Central memory CD8-positive, alpha-beta T cell (primary cell): ENCODE data around the gene PGA5.
"Not testable (repeated sequence)": the region's sequence is repeated elsewhere in the genome, so short reads cannot be mapped to it uniquely, and the experiment has no call there.

ENCODE experiments used
- ATAC-seq: fragments of 150-1000 bp; cut with Tn5 transposase; replicated peaks from 2 replicates; pipeline ENCODE4 v1.10.0; 2022; ENCODE audit warnings: mild to moderate bottlenecking, moderate FRiP score, moderate number of reproducible peaks; ENCODE audit not compliant: poor library complexity, severe bottlenecking; ENCODE audit errors: extremely low read depth
- DNase-seq, 2 donors: peaks; one replicate each; pipeline ENCODE4 v3.0.0; 2021; ENCODE audit warnings: low spot score in 2 of 2
- H3K27ac Mint-ChIP-seq: one replicate; pipeline ENCODE4 v1.8.0; 2022; ENCODE audit warnings: low read depth, mild to moderate bottlenecking, moderate library complexity, mixed read lengths
- H3K27me3 Mint-ChIP-seq: one replicate; pipeline ENCODE4 v1.8.0; 2022; ENCODE audit warnings: mixed read lengths
- H3K36me3 Mint-ChIP-seq: one replicate; pipeline ENCODE4 v1.8.0; 2022; ENCODE audit warnings: mild to moderate bottlenecking, moderate library complexity, mixed read lengths; ENCODE audit not compliant: insufficient read depth
- H3K4me1 Mint-ChIP-seq: one replicate; pipeline ENCODE4 v1.8.0; 2022; ENCODE audit warnings: mixed read lengths
- H3K4me3 Mint-ChIP-seq: one replicate; pipeline ENCODE4 v1.8.0; 2022; ENCODE audit warnings: mild to moderate bottlenecking, moderate library complexity, mixed read lengths
- H3K9me3 Mint-ChIP-seq: one replicate; pipeline ENCODE4 v1.8.0; 2022; ENCODE audit warnings: mixed read lengths

The PGA5 gene

DNA sequence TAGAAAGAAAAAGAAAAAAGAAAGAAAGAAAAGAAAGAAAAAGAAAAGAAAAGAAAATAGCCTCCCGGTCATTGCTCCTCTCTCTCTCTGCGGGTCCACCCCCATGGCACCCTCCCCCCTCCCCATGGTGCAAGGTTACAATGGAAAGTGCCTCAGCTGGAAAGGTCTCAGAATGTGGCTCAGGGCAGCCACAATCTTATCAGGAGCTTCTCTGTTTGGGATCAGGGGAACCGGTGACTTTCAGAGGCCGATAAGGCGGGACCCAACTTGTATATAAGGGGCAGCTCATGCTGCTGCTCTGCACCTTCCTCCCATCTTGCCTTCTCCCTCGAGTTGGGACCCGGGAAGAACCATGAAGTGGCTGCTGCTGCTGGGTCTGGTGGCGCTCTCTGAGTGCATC is at the start of gene PGA5:
TSS of gene PGA5 (plus strand) at position 301 of the 400 bp plus-strand sequence. CDS start at position 353, 52 bp downstream.
- not testable (repeated sequence) for H3K27ac Mint-ChIP-seq, H3K4me1 Mint-ChIP-seq, H3K36me3 Mint-ChIP-seq, DNase-seq, H3K9me3 Mint-ChIP-seq, H3K4me3 Mint-ChIP-seq, H3K27me3 Mint-ChIP-seq, ATAC-seq

DNA sequence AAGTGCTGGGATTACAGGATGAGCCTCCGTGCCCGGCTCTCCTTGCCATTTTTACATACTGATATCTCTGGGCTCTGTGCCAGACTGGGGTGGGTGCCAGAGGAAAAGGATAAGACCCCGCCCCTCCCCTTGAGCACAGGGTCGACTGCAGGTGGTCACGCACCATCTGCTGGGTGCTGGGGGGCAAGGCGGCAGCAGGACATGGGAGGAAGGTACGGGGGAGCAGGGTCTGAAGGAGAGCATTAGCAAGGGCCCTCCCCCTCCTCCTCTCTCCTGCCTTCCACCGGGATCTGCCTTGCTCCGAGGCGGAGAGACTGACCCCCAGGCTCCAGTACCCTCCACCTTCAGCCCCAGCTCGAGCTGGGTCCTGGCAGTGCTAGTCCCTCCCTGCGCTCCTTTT is 47.4 kb upstream of the PGA5 start:
- Mint-ChIP-seq H3K36me3 (peaks cover 2% of the 10 kb centered on the region), H3K4me1 (no peaks in the 10 kb centered on the region), H3K27me3 (peaks cover 64% of the 10 kb centered on the region), H3K27ac (no peak overlapping the region), H3K4me3 (no peak overlapping the region), H3K9me3 (no peaks in the 10 kb centered on the region)
- ATAC-seq = no peak
- no peak for DNase-seq

DNA sequence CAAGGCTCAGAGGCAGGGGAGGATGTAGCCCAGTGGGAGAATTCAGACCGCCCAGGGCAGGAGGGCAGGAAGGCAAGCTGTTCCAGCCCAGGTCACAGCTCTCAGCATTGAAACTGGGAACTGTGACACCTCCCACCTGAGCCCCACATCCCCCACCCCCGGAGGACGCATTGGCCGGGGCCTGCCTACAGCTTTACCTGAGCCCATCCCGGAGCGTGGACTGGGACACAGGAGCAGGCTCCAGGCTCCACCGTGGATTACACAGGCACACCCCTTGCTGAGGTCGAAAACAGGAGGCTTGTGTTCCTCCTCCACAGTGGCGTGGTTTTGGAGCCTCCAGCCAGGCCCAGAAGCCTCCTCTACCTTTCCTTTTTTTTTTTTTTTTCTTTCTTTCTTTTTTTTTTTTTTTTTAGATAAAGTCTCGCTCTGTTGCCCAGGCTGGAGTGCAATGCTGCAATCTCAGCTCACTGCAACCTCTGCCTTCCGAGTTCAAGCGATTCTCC is 46.8 kb upstream of the PGA5 start:
- H3K4me3 Mint-ChIP-seq = no peak overlapping the region
- no peak for ATAC-seq
- H3K27ac Mint-ChIP-seq = no peak overlapping the region

DNA sequence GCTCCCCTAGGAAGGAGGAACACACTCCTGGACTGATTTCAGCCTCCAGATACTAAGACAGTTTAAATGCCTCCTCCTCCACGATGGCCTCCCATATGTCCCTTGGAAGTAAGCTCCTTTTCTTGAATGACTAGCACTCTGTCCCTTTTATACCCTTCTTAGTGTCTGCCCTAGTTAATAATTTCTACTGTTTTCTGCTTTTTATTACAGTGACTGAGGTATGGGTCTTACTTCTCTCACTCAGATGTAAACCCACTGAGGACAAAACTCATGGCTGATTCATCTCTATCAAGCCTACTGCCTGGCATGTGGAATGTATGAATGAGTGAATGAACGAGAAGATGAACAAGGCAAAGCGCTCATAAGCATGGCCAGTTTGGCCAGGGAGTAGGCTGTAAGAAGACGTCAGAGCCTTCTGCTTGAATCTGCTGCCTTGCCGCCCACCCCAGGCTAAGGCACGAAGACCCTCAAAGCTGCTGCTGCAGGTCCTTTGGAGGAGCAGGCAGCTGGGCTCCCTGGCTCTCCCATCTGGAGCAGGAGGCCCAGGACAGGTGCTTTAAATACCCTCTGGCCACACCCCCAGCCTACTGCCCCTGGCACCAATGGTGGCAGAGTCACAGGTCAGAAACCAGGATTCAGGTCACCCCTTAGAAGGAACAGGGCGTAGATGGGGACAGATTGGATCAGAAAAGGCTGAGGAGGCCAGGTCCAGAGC is 45.8 kb upstream of the PGA5 start:
- Mint-ChIP-seq H3K27me3 (peaks cover 69% of the 10 kb centered on the region), H3K4me1 (no peaks in the 10 kb centered on the region), H3K9me3 (no peaks in the 10 kb centered on the region), H3K4me3 (no peak overlapping the region), H3K36me3 (no peaks in the 10 kb centered on the region), H3K27ac (no peak overlapping the region)
- ATAC-seq (no peak), DNase-seq (no peak)

More for the DNA sequence above, 46.8 kb upstream of the PGA5 start:
- no peaks in the 10 kb centered on the region for H3K9me3 Mint-ChIP-seq
- H3K27me3 Mint-ChIP-seq = peaks cover 64% of the 10 kb centered on the region
- DNase-seq = no peak
- no peaks in the 10 kb centered on the region for H3K4me1 Mint-ChIP-seq
- peaks cover 2% of the 10 kb centered on the region for H3K36me3 Mint-ChIP-seq

DNA sequence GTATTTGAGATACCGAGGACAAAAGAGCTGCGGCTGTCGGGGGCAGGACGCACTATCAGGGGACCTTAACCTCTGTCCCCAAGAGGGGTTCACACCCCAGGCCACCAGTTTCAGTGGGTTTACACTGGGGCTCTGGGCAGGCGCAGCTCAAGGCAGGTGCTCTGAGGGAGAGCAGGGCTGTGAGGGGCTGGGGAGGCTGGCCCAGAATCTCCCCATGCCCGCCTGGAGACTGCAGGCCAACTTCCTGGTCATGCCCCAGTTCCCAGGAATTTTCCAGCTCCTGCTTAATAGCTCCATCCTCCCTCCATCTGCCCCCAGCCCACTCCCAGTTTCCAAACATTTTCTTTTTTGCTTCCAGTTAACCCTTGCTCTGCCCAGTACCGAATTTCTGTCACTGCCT is 45.3 kb upstream of the PGA5 start:
- no peak overlapping the region for H3K4me3 Mint-ChIP-seq
- H3K9me3 Mint-ChIP-seq = no peaks in the 10 kb centered on the region

DNA sequence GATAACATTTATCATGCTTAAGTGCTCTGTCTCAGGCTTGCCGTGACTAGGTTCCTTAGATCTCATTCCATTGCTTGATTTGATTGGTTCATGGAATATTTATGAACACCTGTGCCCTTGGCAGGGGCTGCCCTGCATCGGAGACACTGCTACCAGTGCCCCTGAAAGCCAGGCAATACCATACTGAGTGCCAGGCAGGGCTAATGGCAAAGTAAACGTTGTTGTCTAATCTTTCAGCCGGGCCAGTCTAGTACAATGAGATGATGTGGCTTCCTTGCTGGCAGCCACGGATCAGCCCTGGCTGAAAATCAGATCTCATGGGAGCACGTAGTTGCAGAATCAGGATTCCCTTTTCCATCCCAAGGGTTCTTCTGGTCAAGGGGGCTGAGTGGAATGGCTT is 42.6 kb upstream of the PGA5 start:
- Mint-ChIP-seq H3K9me3 (no peaks in the 10 kb centered on the region), H3K27ac (no peak overlapping the region), H3K4me3 (no peak overlapping the region), H3K4me1 (no peaks in the 10 kb centered on the region), H3K27me3 (peaks cover 78% of the 10 kb centered on the region), H3K36me3 (no peaks in the 10 kb centered on the region)
- no peak for DNase-seq
- ATAC-seq = no peak

More for the DNA sequence above, 45.3 kb upstream of the PGA5 start:
- DNase-seq (no peak), ATAC-seq (no peak)
- Mint-ChIP-seq H3K36me3 (no peaks in the 10 kb centered on the region), H3K4me1 (no peaks in the 10 kb centered on the region), H3K27ac (no peak overlapping the region), H3K27me3 (peaks cover 71% of the 10 kb centered on the region)

DNA sequence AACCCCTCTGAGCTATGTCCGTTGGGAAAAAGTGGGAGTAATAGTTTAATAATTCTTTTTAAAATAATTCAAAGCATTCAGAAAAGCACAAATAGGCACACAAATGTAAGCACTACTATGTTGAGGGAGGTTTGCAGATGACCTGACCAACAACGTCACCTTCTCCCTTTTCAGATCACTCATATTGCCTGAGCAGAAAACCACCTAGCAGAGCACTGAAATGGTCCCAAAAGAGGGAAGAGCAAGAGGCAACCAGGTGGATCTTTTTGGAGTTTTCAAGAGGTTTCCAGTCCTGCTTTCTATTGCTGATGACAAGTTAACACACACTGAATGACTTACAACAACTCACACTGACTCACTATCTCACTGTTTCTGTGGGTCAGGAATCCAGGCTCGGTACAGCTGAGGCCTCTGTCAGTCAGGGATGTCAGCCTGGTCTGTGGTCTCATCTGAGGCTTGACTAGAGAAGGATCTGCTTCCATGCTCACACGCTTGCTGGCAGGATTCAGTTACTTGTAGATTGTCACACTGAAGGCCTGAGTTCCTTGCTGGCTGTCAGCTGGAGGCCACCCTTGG is 41.9 kb upstream of the PGA5 start:
- Mint-ChIP-seq H3K27me3 (peaks cover 75% of the 10 kb centered on the region), H3K9me3 (no peaks in the 10 kb centered on the region), H3K36me3 (no peaks in the 10 kb centered on the region), H3K27ac (no peak overlapping the region), H3K4me3 (no peak overlapping the region), H3K4me1 (no peaks in the 10 kb centered on the region)
- no peak for ATAC-seq
- no peak for DNase-seq

DNA sequence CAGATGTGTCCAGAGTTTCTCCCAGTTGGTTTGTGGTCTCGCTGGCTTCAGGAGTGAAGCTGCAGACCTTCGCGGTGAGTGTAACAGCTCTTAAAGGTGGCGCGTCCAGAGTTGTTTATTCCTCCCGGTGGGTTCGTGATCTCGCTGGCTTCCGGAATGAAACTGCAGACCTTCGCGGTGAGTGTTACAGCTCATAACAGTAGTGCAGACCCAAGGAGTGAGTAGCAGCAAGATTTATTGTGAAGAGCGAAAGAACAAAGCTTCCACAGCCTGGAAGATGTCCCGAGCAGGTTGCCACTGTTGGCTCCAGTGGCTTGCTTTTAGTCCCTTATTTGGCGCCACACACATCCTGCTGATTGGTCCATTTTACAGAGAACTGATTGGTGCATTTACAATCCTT is 39.5 kb upstream of the PGA5 start:
- DNase-seq (no peak), ATAC-seq (no peak)
- H3K27ac Mint-ChIP-seq = no peak overlapping the region
- no peaks in the 10 kb centered on the region for H3K9me3 Mint-ChIP-seq
- peaks cover 59% of the 10 kb centered on the region for H3K27me3 Mint-ChIP-seq
- no peaks in the 10 kb centered on the region for H3K4me1 Mint-ChIP-seq
- H3K4me3 Mint-ChIP-seq = no peak overlapping the region
- H3K36me3 Mint-ChIP-seq = no peaks in the 10 kb centered on the region

DNA sequence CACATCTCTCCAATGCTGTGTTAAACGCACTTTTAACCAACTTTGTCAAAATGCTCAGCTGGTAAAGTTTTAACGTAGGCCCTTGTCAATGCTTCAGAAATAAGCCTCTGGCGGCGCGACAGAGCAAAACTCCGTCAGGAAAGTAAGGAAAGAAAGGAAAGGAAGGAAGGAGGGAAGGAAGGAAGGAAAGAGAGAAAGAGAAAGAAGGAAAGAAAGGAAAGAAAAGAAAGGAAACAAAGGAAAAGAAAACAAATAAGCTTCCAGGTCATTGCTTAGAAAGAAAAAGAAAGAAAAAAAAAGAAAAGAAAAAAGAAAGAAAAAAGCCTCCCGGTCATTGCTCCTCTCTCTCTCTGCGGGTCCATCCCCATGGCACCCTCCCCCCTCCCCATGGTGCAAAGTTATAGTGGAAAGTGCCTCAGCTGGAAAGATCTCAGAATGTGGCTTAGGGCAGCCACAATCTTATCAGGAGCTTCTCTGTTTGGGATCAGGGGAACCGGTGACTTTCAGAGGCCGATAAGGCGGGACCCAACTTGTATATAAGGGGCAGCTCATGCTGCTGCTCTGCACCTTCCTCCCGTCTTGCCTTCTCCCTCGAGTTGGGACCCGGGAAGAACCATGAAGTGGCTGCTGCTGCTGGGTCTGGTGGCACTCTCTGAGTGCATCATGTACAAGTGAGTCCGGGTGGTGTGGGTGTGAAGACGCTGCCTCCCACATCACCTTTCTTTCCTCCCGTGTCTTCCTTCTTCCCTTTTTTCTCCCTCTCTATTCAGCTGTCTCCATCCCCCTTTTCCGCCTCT is 37.8 kb upstream of the PGA5 start, which contains the start of gene PGA3:
TSS of gene PGA3 (plus strand) at position 566 of the 797 bp plus-strand sequence. CDS start at position 616, 50 bp downstream.
- not testable (repeated sequence) for H3K36me3 Mint-ChIP-seq, ATAC-seq, H3K9me3 Mint-ChIP-seq, DNase-seq, H3K4me1 Mint-ChIP-seq, H3K27ac Mint-ChIP-seq, H3K4me3 Mint-ChIP-seq
- peaks cover 46% of the 10 kb centered on the region for H3K27me3 Mint-ChIP-seq

DNA sequence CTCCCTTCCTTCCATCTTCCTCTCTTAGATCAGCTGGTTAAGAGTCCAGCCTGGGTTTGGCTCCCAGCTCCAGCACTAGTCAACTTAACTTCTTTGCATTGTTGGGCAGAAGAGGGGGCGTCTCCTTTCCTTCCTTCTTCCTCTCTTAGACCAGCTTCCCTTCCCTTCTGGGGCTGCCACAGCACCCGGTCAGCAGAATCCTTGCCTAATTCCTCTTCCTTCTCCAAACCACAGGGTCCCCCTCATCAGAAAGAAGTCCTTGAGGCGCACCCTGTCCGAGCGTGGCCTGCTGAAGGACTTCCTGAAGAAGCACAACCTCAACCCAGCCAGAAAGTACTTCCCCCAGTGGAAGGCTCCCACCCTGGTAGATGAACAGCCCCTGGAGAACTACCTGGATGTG is 37.1 kb upstream of the PGA5 start:
- not testable (repeated sequence) for DNase-seq

DNA sequence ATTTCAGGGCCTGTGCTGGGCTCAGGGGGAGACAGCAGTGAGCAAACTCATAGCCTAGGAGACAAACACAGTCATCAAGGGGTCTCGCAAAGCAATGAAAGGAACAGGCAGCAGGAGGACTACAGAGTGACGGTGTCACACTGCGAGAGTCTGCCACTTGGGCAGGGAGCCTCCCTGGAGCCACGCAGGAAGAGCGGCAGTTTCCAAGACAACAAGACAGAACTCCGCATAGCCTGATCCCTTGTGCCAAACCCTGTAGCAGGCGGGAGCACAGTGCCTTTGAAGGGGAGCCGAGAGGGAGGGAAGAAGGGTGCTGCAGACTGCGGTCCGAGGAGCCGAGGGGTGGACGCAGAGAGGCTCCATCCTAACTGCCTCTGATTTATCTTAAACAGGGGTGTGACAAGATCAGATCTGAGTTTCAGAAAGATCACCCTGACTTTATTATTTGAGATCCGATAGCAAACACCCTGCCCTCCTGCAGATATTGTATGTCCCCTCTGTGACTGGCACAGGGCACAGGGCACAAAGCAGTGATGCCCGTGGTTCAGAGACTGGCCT is 36.4 kb upstream of the PGA5 start:
- peaks cover 46% of the 10 kb centered on the region for H3K27me3 Mint-ChIP-seq
- ATAC-seq, DNase-seq, H3K9me3 Mint-ChIP-seq, H3K4me3 Mint-ChIP-seq, H3K36me3 Mint-ChIP-seq, H3K4me1 Mint-ChIP-seq, H3K27ac Mint-ChIP-seq: not testable (repeated sequence)

More for the DNA sequence above, 37.1 kb upstream of the PGA5 start:
- not testable (repeated sequence) for H3K36me3 Mint-ChIP-seq, H3K27ac Mint-ChIP-seq, H3K4me3 Mint-ChIP-seq, ATAC-seq, H3K9me3 Mint-ChIP-seq, H3K4me1 Mint-ChIP-seq
- H3K27me3 Mint-ChIP-seq = peaks cover 46% of the 10 kb centered on the region

DNA sequence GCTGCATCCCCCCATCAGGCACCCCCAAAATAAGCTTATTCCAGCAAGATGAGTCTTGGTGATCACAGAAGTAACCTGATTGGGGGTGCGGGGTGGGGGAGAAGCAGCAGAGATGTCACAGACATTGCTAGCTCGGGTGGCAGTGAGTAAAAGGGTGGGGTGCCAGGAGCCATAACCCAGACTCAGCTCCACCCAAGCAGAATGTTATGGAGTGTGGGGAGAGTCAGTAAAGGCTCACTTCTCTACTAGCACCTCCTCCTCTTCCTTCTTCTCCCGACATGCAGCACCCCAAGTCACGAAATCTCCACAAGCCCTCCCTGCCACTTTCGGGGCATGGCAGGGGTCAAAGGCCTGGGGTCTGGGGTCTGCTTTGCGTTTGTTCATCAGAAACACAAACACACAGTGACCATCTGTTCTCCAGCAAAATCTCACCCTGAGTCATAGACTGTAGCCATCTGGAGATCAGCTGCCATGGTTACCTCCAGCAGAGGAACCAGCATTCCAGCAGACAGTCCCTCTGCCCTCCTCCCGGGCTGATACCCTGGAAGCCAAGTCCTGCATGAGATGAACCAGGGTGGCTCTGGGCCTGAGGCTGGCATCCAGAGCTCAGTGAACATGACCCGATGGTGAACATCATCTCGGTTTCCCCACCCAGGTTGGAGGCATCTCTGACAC is 33.2 kb upstream of the PGA5 start:
- not testable (repeated sequence) for H3K4me1 Mint-ChIP-seq, H3K36me3 Mint-ChIP-seq, ATAC-seq, H3K27ac Mint-ChIP-seq, DNase-seq, H3K9me3 Mint-ChIP-seq, H3K4me3 Mint-ChIP-seq
- H3K27me3 Mint-ChIP-seq = peaks cover 18% of the 10 kb centered on the region
